Tibial artery (tissue), 4 donors: ENCODE measurements around the gene SLC12A3.

ENCODE experiments used
- DNase-seq, 2 donors: peaks; one replicate each; pipeline ENCODE4 v3.0.0-alpha.2; 2019
- H3K27ac ChIP-seq, 2 donors: fragments of 200-600 bp; sonication (generic) in 1 of 2; 1 replicate in 1 of 2; 2 replicates in 1 of 2; pipeline ENCODE4 v1.5.1; 2018 to 2019; ENCODE audit warnings: mild to moderate bottlenecking in 1 of 2
- H3K27me3 ChIP-seq, 2 donors: fragments of 200-600 bp; sonication (generic) in 1 of 2; one replicate each; pipeline versions ENCODE4 v1.5.1 to v1.6.0; 2016 to 2019
- H3K36me3 ChIP-seq, 3 donors: fragments of 200-600 bp; sonication (generic) in 2 of 3; one replicate each; pipeline ENCODE4 v1.5.1; 2016 to 2019; ENCODE audit warnings: mild to moderate bottlenecking in 2 of 3
- H3K4me1 ChIP-seq, 4 donors: fragments of 200-600 bp; sonication (generic) in 2 of 4; 1 replicate in 3 of 4; 2 replicates in 1 of 4; pipeline ENCODE4 v1.5.1; 2016 to 2019
- H3K4me3 ChIP-seq, 2 donors: fragments of 200-600 bp; sonication (generic) in 1 of 2; 1 replicate in 1 of 2; 2 replicates in 1 of 2; pipeline ENCODE4 v1.5.1; 2018 to 2019; ENCODE audit warnings: mild to moderate bottlenecking in 2 of 2
- H3K9me3 ChIP-seq, 3 donors: fragments of 200-600 bp; sonication (generic) in 1 of 3; one replicate each; pipeline ENCODE4 v1.5.1; 2016 to 2019
- CTCF ChIP-seq, 2 experiments: fragments of 200-600 bp in 1 of 2; fragments of 450-650 bp in 1 of 2; IDR thresholded peaks; one replicate each; pipeline ENCODE4 v1.5.1; 2017 to 2019; ENCODE audit warnings: antibody characterized with exemption in 2 of 2, mild to moderate bottlenecking in 1 of 2, moderate library complexity in 1 of 2
- intact Hi-C: fragments of 100-400 bp; cut with DNase I; formaldehyde crosslinking; loops from one replicate; pipeline ENCODE4 v1.15.0; 2023; ENCODE audit warnings: low total_unique reads

Gene SLC12A3

GRCh38 chr16:56950881-56951771 lies 86.1 kb downstream of the SLC12A3 start:
- DNase-seq: peak; percentile 53 to 76
- peaks cover 0 to 9% (median 0%) of the 10 kb centered on the region in 4 donors for H3K4me1 ChIP-seq
- H3K27ac ChIP-seq: no peak overlapping the region
- H3K27me3 ChIP-seq: no peaks in the 10 kb centered on the region
- peak; percentile 39 to 44 for TF ChIP-seq CTCF (IDR thresholded peaks at IDR 0.05)
- intact Hi-C loops: no loop called here
- peaks cover 0 to 25% (median 6%) of the 10 kb centered on the region in 3 donors for H3K36me3 ChIP-seq
- H3K4me3 ChIP-seq: no peak overlapping the region
- no peaks in the 10 kb centered on the region for H3K9me3 ChIP-seq

DNA sequence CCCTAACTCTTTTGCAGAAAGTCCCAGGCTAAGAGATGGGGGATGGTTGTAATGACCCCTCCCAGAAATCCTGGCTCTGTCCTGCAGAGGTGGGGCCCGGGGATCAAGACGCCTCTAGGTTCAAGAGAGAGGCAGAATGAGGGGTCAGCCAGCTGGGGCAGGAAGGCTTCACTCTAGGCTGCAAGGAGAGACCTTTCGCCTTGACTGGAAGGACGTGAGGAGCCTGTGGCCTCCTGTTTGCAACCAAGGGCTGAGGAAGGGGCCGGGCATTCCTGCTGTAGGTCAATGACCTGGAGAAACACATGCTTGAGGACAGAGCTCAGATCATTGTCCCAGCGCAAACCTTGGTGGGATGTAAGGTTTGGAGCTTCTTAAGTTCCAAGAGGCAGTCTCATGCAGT lies 88.0 kb downstream of the SLC12A3 start:
- Histone ChIP-seq H3K4me1 (no peaks in the 10 kb centered on the region), H3K9me3 (no peaks in the 10 kb centered on the region), H3K27me3 (no peaks in the 10 kb centered on the region), H3K27ac (no peak overlapping the region), H3K4me3 (no peak overlapping the region), H3K36me3 (peaks cover 0 to 12% (median 0%) of the 10 kb centered on the region in 3 donors)
- TF ChIP-seq CTCF (IDR thresholded peaks at IDR 0.05): no peak
- intact Hi-C loops: no loop called here
- peak in 1 of 2 donors; percentile 25 for DNase-seq

GRCh38 chr16:56956076-56956475 lies 91.1 kb downstream of the SLC12A3 start:
- Histone ChIP-seq H3K27ac (no peak overlapping the region), H3K4me1 (peaks cover 0 to 5% (median 0%) of the 10 kb centered on the region in 4 donors), H3K27me3 (no peaks in the 10 kb centered on the region), H3K36me3 (no peaks in the 10 kb centered on the region), H3K9me3 (no peaks in the 10 kb centered on the region), H3K4me3 (no peak overlapping the region)
- TF ChIP-seq CTCF (IDR thresholded peaks at IDR 0.05): no peak
- no peak for DNase-seq
- intact Hi-C loops: no loop called here

GRCh38 chr16:56956756-56957155 lies 91.7 kb downstream of the SLC12A3 start:
- intact Hi-C loops: no loop called here
- Histone ChIP-seq H3K36me3 (no peaks in the 10 kb centered on the region), H3K4me3 (no peak overlapping the region), H3K9me3 (no peaks in the 10 kb centered on the region), H3K27me3 (no peaks in the 10 kb centered on the region), H3K4me1 (peaks cover 0 to 12% (median 3%) of the 10 kb centered on the region in 4 donors), H3K27ac (no peak overlapping the region)
- DNase-seq: peak in 1 of 2 donors; percentile 7
- no peak for TF ChIP-seq CTCF (IDR thresholded peaks at IDR 0.05)

DNA sequence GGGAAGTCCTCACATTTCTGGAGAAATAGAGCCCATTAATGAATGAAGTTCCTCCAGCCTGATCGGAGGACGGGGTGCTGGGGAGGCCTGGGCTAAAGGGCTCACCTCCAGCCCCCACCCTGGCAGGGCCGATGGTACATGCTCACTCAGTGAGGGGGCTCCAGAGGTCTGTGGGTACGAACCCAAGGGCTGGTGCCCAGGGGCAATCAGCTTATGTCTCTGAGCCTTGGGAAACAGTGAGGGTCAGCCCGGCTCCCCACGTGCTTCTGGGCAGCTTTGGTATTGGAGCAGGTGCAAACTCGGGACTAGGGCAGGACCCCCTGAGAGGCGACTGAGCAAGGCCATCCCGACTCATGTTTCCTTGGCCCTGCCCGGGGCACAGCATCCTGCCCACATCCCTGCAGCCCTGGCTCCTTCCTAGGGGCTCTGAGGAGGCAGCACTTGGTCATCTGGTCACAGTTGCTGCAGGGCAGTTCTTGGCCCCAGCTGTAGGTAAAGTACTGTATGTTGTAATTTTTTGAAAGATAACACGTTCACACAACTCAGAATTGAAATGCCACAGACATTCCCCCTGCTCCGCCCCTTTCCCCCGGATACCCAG lies 95.8 kb downstream of the SLC12A3 start:
- no peak overlapping the region for H3K27ac ChIP-seq
- no peaks in the 10 kb centered on the region for H3K27me3 ChIP-seq
- TF ChIP-seq CTCF (IDR thresholded peaks at IDR 0.05): no peak
- intact Hi-C loops: no loop called here
- peaks cover 0 to 21% (median 10%) of the 10 kb centered on the region in 4 donors for H3K4me1 ChIP-seq
- DNase-seq: peak in 1 of 2 donors; percentile 59
- no peaks in the 10 kb centered on the region for H3K9me3 ChIP-seq
- H3K36me3 ChIP-seq: no peaks in the 10 kb centered on the region
- no peak overlapping the region for H3K4me3 ChIP-seq
